HepG2 (cell line): ENCODE measurements around the gene TNP2. TPM values are rescaled to one million over a fixed set of nuclear protein-coding genes. Genes with fewer than 3 reads are reported as not detected.
A peak's percentile ranks its signal among the peaks of the same experiment; 100 is the strongest.

Source experiments
- AGO1 ChIP-seq: fragments of 200-400 bp; formaldehyde crosslinking; IDR thresholded peaks from 2 replicates; pipeline ENCODE4 v1.6.1; 2017; ENCODE audit warnings: mild to moderate bottlenecking, low read depth, low read length, moderate library complexity; ENCODE audit not compliant: poor library complexity, severe bottlenecking
- CCDC6 ChIP-seq: sonication (generic); formaldehyde crosslinking; IDR thresholded peaks from 2 replicates; pipeline ENCODE4 v1.8.1; 2022; ENCODE audit warnings: mild to moderate bottlenecking, missing genetic modification reagents, moderate library complexity
- FUBP1 ChIP-seq: sonication (generic); formaldehyde crosslinking; IDR thresholded peaks from 2 replicates; pipeline ENCODE4 v1.5.1; 2020; ENCODE audit warnings: missing genetic modification reagents, mild to moderate bottlenecking, borderline replicate concordance
- GMEB1 ChIP-seq: sonication (generic); formaldehyde crosslinking; IDR thresholded peaks from 2 replicates; pipeline ENCODE4 v1.5.1; 2020; ENCODE audit warnings: missing genetic modification reagents, mild to moderate bottlenecking, borderline replicate concordance
- JUNB ChIP-seq: sonication (generic); formaldehyde crosslinking; IDR thresholded peaks from 2 replicates; pipeline ENCODE4 v1.8.0; 2022; ENCODE audit warnings: missing genetic modification reagents, mild to moderate bottlenecking, borderline replicate concordance
- MXD4 ChIP-seq: IDR thresholded peaks from 2 replicates; pipeline ENCODE4 v1.6.1; 2016; ENCODE audit warnings: mild to moderate bottlenecking, missing biosample characterization, missing genetic modification reagents
- NFE2L1 ChIP-seq: sonication (generic); formaldehyde crosslinking; IDR thresholded peaks from 2 replicates; pipeline ENCODE4 v1.4.0; 2020; ENCODE audit warnings: missing genetic modification reagents, mild to moderate bottlenecking, borderline replicate concordance
- RELA ChIP-seq: sonication (generic); formaldehyde crosslinking; IDR thresholded peaks from 2 replicates; pipeline ENCODE4 v1.4.0; 2020; ENCODE audit warnings: missing genetic modification reagents
- RFXANK ChIP-seq: IDR thresholded peaks from 2 replicates; pipeline ENCODE4 v1.6.1; 2016
- SALL1 ChIP-seq: sonication (generic); formaldehyde crosslinking; IDR thresholded peaks from 2 replicates; pipeline ENCODE4 v1.8.0; 2022; ENCODE audit warnings: mild to moderate bottlenecking, missing genetic modification reagents
- ZBTB49 ChIP-seq: sonication (generic); formaldehyde crosslinking; IDR thresholded peaks from 2 replicates; pipeline ENCODE4 v1.4.0; 2020; ENCODE audit warnings: missing genetic modification reagents, borderline replicate concordance
- ZFP37 ChIP-seq: sonication (generic); formaldehyde crosslinking; IDR thresholded peaks from 2 replicates; pipeline ENCODE4 v1.4.0; 2020; ENCODE audit warnings: missing genetic modification reagents, borderline replicate concordance
- ZNF225 ChIP-seq: sonication (generic); formaldehyde crosslinking; IDR thresholded peaks from 2 replicates; pipeline ENCODE4 v1.4.0; 2020; ENCODE audit warnings: mild to moderate bottlenecking, missing genetic modification reagents
- ZNF318 ChIP-seq: sonication (generic); formaldehyde crosslinking; IDR thresholded peaks from 2 replicates; pipeline ENCODE4 v1.4.0; 2020; ENCODE audit warnings: mild to moderate bottlenecking, missing genetic modification reagents
- ZNF367 ChIP-seq: sonication (generic); formaldehyde crosslinking; IDR thresholded peaks from 2 replicates; pipeline ENCODE4 v1.4.0; 2020; ENCODE audit warnings: missing genetic modification reagents, borderline replicate concordance
- polyA plus RNA-seq, 8 experiments: library from polyadenylated mRNA; depleted of rRNA in 3 of 8; stranded (reverse) in 7 of 8; unstranded in 1 of 8; fragments of >200 nt; fragmentation: Illumina TruSeq in 4 of 8; extraction: Trizol in 4 of 8; gene quantifications; 2 replicates each; pipeline versions ENCODE4 v1.2.1 to v1.2.3, GENCODE V29; 2011 to 2016; ENCODE audit warnings: low read depth in 4 of 8, missing spikeins in 1 of 8, mixed read lengths in 1 of 8; ENCODE audit not compliant: insufficient read depth in 1 of 8
- total RNA-seq, 5 experiments: library from RNA; depleted of rRNA; stranded (reverse); fragments of >200 nt; fragmentation: Illumina TruSeq; extraction: Trizol; gene quantifications; 2 replicates each; pipeline ENCODE4 v1.2.3, GENCODE V29; 2016; ENCODE audit warnings: low read depth in 1 of 5

Gene TNP2
- total and polyA plus RNA-seq, 2 of the 13 experiments (the other 11 are each of a cell fraction or from before 2014, with no cell fraction given), result not detected

- TF ChIP-seq ZNF318 (CRISPR knock-in tag) (peak; percentile 69; the same call in 1 of the 2 replicates), JUNB (CRISPR knock-in tag) (no peak), ZNF367 (CRISPR knock-in tag) (no peak), SALL1 (peak; percentile 60; the same call in 1 of the 2 replicates), ZNF225 (no peak), NFE2L1 (CRISPR knock-in tag) (no peak), FUBP1 (CRISPR knock-in tag) (no peak), ZBTB49 (CRISPR knock-in tag) (peak; percentile 66; the same call in 1 of the 2 replicates), CCDC6 (CRISPR knock-in tag) (no peak), RELA (CRISPR knock-in tag) (no peak), MXD4 (no peak; the same call in 1 of the 2 replicates), GMEB1 (CRISPR knock-in tag) (no peak), AGO1 (no peak), RFXANK (CRISPR knock-in tag) (0 out of 2 replicates have a peak, but pooled peaks have one; percentile 41), ZFP37 (CRISPR knock-in tag) (no peak)
Measured at GRCh38 chr16:11283820-11284248, 14.7 kb upstream of the TNP2 start (continued).
